ENCODE results near the gene TNS2.

DNA sequence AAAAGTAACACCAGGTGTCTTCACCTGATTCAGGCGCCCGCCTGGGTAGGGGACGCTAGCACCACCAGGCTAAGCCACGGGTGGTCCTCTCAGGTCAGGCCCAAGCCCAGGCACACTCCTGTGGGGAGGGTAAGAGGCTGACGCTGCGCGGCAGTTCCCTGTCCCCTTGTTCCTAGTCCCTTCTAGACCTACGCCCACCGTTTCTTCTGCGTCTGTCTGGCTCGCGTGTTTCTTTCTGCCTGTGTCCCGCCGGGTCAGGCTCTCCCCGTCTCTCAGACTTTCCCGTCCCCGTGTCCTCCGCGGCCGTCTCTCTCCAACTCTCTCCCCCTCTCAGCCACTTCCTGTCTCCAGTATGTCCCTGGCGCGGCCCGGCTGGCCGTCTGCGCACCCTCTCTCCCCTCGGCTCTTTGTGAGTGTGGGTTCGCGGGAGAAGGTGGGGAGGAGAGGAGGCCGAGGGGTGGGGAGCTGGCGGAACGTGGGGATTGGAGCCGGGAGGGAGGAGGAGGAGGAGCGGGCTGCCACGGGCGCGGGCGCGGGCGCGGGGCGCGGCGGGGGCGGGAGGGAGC is 3.1 kb upstream of the TNS2 start:
- TF ChIP-seq, protein P1, sequence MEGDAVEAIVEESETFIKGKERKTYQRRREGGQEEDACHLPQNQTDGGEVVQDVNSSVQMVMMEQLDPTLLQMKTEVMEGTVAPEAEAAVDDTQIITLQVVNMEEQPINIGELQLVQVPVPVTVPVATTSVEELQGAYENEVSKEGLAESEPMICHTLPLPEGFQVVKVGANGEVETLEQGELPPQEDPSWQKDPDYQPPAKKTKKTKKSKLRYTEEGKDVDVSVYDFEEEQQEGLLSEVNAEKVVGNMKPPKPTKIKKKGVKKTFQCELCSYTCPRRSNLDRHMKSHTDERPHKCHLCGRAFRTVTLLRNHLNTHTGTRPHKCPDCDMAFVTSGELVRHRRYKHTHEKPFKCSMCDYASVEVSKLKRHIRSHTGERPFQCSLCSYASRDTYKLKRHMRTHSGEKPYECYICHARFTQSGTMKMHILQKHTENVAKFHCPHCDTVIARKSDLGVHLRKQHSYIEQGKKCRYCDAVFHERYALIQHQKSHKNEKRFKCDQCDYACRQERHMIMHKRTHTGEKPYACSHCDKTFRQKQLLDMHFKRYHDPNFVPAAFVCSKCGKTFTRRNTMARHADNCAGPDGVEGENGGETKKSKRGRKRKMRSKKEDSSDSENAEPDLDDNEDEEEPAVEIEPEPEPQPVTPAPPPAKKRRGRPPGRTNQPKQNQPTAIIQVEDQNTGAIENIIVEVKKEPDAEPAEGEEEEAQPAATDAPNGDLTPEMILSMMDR (IDR thresholded peaks at IDR 0.05), result no peak
- TF ChIP-seq EZH2phosphoT487 (IDR thresholded peaks at IDR 0.05) (no peak), EZH2 (IDR thresholded peaks at IDR 0.05) (no peak)

Measured in neural progenitor cell (in vitro differentiated cells).